Measurements from ENCODE around the gene ARPC2. TPM values are rescaled to one million over a fixed set of nuclear protein-coding genes. Genes with fewer than 3 reads are reported as not detected.

ARPC2 gene
- total and polyA plus RNA-seq, 2 experiments from 2014 or later, result 312 to 436 TPM

DNA sequence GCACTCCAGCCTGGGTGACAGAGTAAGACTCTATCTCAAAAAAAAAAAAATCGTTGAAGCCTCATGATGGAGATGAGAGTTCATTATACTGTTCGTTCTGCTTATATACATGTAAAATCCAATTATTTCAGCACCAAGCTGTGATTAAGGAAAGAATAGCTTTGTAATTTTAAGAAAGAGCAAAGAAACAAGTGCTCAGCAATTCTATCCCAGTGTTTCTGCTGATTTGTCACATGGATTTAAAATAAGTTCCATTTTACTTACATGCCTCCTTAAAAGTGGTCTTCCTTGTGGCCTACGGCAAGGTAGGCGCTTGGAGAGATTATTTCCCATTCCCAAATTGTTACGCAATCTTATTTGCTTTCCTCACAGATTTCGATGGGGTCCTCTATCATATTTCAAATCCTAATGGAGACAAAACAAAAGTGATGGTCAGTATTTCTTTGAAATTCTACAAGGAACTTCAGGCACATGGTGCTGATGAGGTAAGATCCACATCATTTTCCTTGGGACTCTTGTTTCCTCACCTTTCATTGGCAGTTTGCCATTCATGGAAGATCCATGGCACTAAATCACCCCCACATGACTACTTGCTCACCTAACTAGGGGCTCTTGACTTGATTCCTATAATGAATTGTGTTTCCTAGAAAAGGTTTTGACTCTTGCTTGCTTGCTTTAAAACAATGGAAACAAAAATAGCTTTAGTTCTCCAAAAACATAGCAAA, 11.5 kb downstream of the ARPC2 start:
- WGBS (ENCODE audit: low lambda C conversion rate, missing lambda C conversion rate), result 90% methylated on average over 6 of the region's 6 CpGs
- Histone ChIP-seq H4K20me1 (ENCODE audit: insufficient read depth, poor library complexity, severe bottlenecking) (peaks cover 21% of the 10 kb centered on the region), H3K4me3 (no peak overlapping the region), H3K79me2 (peaks cover 67% of the 10 kb centered on the region), H3K27ac (peak overlapping the region; percentile 82), H3K36me3 (replicated peaks; ENCODE audit: insufficient read depth, low read depth) (no peaks in the 10 kb centered on the region), H3K27me3 (no peaks in the 10 kb centered on the region), H2AFZ (no peak overlapping the region), H3K4me2 (no peak overlapping the region), H3K9me3 (ENCODE audit: low read depth) (no peaks in the 10 kb centered on the region), H3K4me1 (ENCODE audit: insufficient read depth) (peaks cover 32% of the 10 kb centered on the region), H3K9me2 (replicated peaks; ENCODE audit: insufficient read depth) (no peaks in the 10 kb centered on the region)
- DNase-seq (ENCODE audit: low spot score), result no peak
- TF ChIP-seq, protein P1, sequence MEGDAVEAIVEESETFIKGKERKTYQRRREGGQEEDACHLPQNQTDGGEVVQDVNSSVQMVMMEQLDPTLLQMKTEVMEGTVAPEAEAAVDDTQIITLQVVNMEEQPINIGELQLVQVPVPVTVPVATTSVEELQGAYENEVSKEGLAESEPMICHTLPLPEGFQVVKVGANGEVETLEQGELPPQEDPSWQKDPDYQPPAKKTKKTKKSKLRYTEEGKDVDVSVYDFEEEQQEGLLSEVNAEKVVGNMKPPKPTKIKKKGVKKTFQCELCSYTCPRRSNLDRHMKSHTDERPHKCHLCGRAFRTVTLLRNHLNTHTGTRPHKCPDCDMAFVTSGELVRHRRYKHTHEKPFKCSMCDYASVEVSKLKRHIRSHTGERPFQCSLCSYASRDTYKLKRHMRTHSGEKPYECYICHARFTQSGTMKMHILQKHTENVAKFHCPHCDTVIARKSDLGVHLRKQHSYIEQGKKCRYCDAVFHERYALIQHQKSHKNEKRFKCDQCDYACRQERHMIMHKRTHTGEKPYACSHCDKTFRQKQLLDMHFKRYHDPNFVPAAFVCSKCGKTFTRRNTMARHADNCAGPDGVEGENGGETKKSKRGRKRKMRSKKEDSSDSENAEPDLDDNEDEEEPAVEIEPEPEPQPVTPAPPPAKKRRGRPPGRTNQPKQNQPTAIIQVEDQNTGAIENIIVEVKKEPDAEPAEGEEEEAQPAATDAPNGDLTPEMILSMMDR (IDR thresholded peaks at IDR 0.05; ENCODE audit: poor library complexity), result no peak
- TF ChIP-seq EZH2phosphoT487 (IDR thresholded peaks at IDR 0.05; ENCODE audit: low read depth, severe bottlenecking, unreplicated experiment) (no peak), EZH2 (IDR thresholded peaks at IDR 0.05; ENCODE audit: borderline replicate concordance) (no peak)

DNA sequence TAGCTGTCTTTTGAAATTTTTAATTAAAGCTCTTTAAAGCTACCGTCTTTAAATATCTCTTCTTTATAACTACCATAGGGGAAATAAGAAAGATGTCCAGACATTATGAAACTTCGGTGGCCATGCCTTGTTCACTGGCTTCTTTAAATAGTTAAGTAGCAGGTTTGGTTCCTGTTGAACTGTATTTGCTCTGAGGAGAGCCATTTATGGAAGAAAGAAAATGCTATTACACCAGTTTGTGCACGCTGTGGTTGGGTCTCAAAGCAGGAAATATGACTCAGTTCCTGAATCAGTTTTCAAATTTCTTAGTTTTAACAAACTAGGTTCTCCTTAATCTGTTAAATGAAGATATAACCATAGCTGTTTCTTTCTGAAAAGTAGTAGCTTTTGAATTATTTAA, 12.2 kb downstream of the ARPC2 start:
- peak overlapping the region; percentile 7 for H3K4me2 ChIP-seq

DNA sequence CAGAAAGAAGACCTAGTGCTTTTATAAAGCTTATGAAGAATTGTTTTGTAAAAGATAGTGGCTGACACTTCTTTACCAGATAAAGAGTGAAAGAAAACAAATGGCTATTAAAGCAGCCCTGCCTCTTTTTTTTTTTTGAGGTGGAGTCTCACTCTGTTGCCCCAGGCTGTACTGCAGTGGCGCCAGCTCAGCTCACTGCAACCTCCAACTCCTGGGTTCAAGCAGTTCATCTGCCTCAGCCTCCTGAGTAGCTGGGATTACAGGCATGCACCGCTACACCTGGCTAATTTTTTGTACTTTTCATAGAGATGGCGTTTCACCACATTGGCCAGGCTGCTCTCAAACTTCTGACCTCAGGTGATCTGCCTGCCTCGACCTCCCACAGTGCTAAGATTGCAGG, 12.9 kb downstream of the ARPC2 start:
- peak overlapping the region; percentile 7 for H3K4me2 ChIP-seq
- no peaks in the 10 kb centered on the region for H3K9me2 ChIP-seq (replicated peaks; ENCODE audit: insufficient read depth)
- no peak overlapping the region for H3K4me3 ChIP-seq
- no peak overlapping the region for H2AFZ ChIP-seq
- peaks cover 28% of the 10 kb centered on the region for H3K4me1 ChIP-seq (ENCODE audit: insufficient read depth)
- no peaks in the 10 kb centered on the region for H3K27me3 ChIP-seq
- H3K79me2 ChIP-seq, result peaks cover 55% of the 10 kb centered on the region
- TF ChIP-seq EZH2 (IDR thresholded peaks at IDR 0.05; ENCODE audit: borderline replicate concordance) (no peak), EZH2phosphoT487 (IDR thresholded peaks at IDR 0.05; ENCODE audit: low read depth, severe bottlenecking, unreplicated experiment) (no peak)
- TF ChIP-seq, protein P1 (IDR thresholded peaks at IDR 0.05; ENCODE audit: poor library complexity), result no peak
- H3K27ac ChIP-seq, result peak overlapping the region; percentile 82
- WGBS (ENCODE audit: low lambda C conversion rate, missing lambda C conversion rate), result 82% methylated on average over 4 of the region's 4 CpGs
- H4K20me1 ChIP-seq (ENCODE audit: insufficient read depth, poor library complexity, severe bottlenecking), result peaks cover 8% of the 10 kb centered on the region
- no peak for DNase-seq (ENCODE audit: low spot score)
- no peaks in the 10 kb centered on the region for H3K9me3 ChIP-seq (ENCODE audit: low read depth)
- peaks cover 2% of the 10 kb centered on the region for H3K36me3 ChIP-seq (replicated peaks; ENCODE audit: insufficient read depth, low read depth)

More for the DNA sequence above, 12.2 kb downstream of the ARPC2 start:
- no peak for TF ChIP-seq EZH2phosphoT487 (IDR thresholded peaks at IDR 0.05; ENCODE audit: low read depth, severe bottlenecking, unreplicated experiment)
- TF ChIP-seq, protein P1 (IDR thresholded peaks at IDR 0.05; ENCODE audit: poor library complexity), result no peak
- TF ChIP-seq EZH2 (IDR thresholded peaks at IDR 0.05; ENCODE audit: borderline replicate concordance), result no peak
- H3K4me1 ChIP-seq (ENCODE audit: insufficient read depth), result peaks cover 32% of the 10 kb centered on the region
- no peak overlapping the region for H2AFZ ChIP-seq
- H3K27me3 ChIP-seq, result no peaks in the 10 kb centered on the region
- DNase-seq (ENCODE audit: low spot score), result no peak
- H3K27ac ChIP-seq, result peak overlapping the region; percentile 82
- 51% methylated on average over 3 of the region's 3 CpGs for WGBS (ENCODE audit: low lambda C conversion rate, missing lambda C conversion rate)
- no peaks in the 10 kb centered on the region for H3K9me3 ChIP-seq (ENCODE audit: low read depth)
- H3K79me2 ChIP-seq, result peaks cover 61% of the 10 kb centered on the region
- H3K9me2 ChIP-seq (replicated peaks; ENCODE audit: insufficient read depth), result no peaks in the 10 kb centered on the region
- no peak overlapping the region for H3K4me3 ChIP-seq
- no peaks in the 10 kb centered on the region for H3K36me3 ChIP-seq (replicated peaks; ENCODE audit: insufficient read depth, low read depth)
- H4K20me1 ChIP-seq (ENCODE audit: insufficient read depth, poor library complexity, severe bottlenecking), result peaks cover 14% of the 10 kb centered on the region

Measured in hepatocyte (in vitro differentiated cells).